Measurements from ENCODE around the gene ZNF789. TPM values are rescaled to one million over a fixed set of nuclear protein-coding genes. Genes with fewer than 3 reads are reported as not detected.

The ZNF789 gene
- total and polyA plus RNA-seq, 2 of the 4 experiments (the other 2 are of a cell fraction) = 4.8 to 8.9 TPM

DNA sequence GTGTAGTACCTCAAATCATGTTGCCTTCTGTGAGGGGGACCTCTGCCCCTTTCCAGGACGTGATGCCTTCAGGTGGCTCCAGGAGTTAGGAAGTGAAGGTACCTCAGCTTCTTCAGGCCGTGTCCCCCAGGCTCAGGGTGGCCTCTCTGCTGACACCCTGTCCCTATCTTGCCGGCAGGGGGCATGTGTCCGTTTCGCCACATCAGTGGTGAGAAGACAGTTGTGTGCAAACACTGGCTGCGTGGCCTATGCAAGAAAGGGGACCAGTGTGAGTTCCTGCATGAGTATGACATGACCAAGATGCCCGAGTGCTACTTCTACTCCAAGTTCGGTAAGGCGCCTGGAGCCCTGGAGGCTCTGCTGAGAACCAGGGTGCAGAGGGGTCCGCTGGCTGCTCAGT is 24.7 kb upstream of the ZNF789 start:
- no TSS peak for BruUV-seq (replicated peaks)
- Histone ChIP-seq H2BK20ac (ENCODE audit: low read depth, low read length) (no peak overlapping the region), H2AFZ (replicated peaks; ENCODE audit: low read length, poor library complexity) (no peak overlapping the region), H3K4me2 (ENCODE audit: low read depth, low read length) (no peak overlapping the region), H4K20me1 (ENCODE audit: insufficient read depth, low read length) (peaks cover 21% of the 10 kb centered on the region), H3K18ac (ENCODE audit: low read depth, low read length) (no peak overlapping the region), H3K27me3 (ENCODE audit: control insufficient read depth, insufficient read depth, low read length) (no peaks in the 10 kb centered on the region), H2AK5ac (ENCODE audit: low read depth, low read length) (no peak overlapping the region), H3K4me3 (ENCODE audit: insufficient read depth, low read depth, low read length) (no peak overlapping the region), H3K9me3 (ENCODE audit: control insufficient read depth, insufficient read depth, low read length) (no peaks in the 10 kb centered on the region), H4K8ac (ENCODE audit: low read depth in 2 of 2, low read length in 2 of 2) (no peak overlapping the region), H4K5ac (ENCODE audit: low read depth, low read length) (no peak overlapping the region), H3K56ac (ENCODE audit: extremely low read depth, insufficient read depth, low read length) (no peak overlapping the region), H3K27ac (ENCODE audit: insufficient read depth, low read length) (no peak overlapping the region), H2AK9ac (replicated peaks; ENCODE audit: low read depth, low read length, poor library complexity) (no peak overlapping the region), H2BK120ac (ENCODE audit: low read depth, low read length) (no peak overlapping the region), H3K4ac (ENCODE audit: low read depth, low read length) (no peak overlapping the region), H3K23ac (ENCODE audit: low read depth, low read length) (no peak overlapping the region), H3K14ac (replicated peaks; ENCODE audit: low read depth, low read length) (no peak overlapping the region), H3K79me1 (ENCODE audit: low read depth in 1 of 2, low read length in 2 of 2) (peaks cover 29 to 49% of the 10 kb centered on the region in 2 experiments), H3K9me1 (ENCODE audit: insufficient read depth, low read length) (no peaks in the 10 kb centered on the region), H3K4me1 (ENCODE audit: control insufficient read depth, insufficient read depth, low read length) (no peaks in the 10 kb centered on the region), H3K9ac (ENCODE audit: low read depth, low read length) (no peak overlapping the region), H2BK15ac (ENCODE audit: low read depth, low read length) (no peak overlapping the region), H2BK5ac (ENCODE audit: low read depth, low read length, poor library complexity, severe bottlenecking) (no peak overlapping the region), H3K36me3 (ENCODE audit: control insufficient read depth, insufficient read depth, low read length) (peaks cover 67% of the 10 kb centered on the region), H4K91ac (ENCODE audit: insufficient read depth, low read depth, low read length) (no peak overlapping the region)
- TF ChIP-seq MAZ (IDR thresholded peaks at IDR 0.05; ENCODE audit: borderline replicate concordance, low read depth, low read length) (no peak), MAFK (IDR thresholded peaks at IDR 0.05; ENCODE audit: low read depth, low read length) (no peak), RFX5 (IDR thresholded peaks at IDR 0.05; ENCODE audit: low read depth, low read length) (no peak), MXI1 (IDR thresholded peaks at IDR 0.05; ENCODE audit: borderline replicate concordance, low read depth, low read length) (no peak), CHD1 (IDR thresholded peaks at IDR 0.05; ENCODE audit: low read depth, low read length) (no peak), FOS (IDR thresholded peaks at IDR 0.05; ENCODE audit: low read depth, low read length) (no peak), NFE2L2 (IDR thresholded peaks at IDR 0.05; ENCODE audit: low read depth, low read length) (no peak), POLR2A (IDR thresholded peaks at IDR 0.05; ENCODE audit: low read depth, low read length) (no peak), RAD21 (IDR thresholded peaks at IDR 0.05; ENCODE audit: low read length) (no peak), BHLHE40 (IDR thresholded peaks at IDR 0.05; ENCODE audit: low read depth, low read length) (no peak), RCOR1 (IDR thresholded peaks at IDR 0.05; ENCODE audit: insufficient replicate concordance, low read length) (no peak), SMC3 (IDR thresholded peaks at IDR 0.05; ENCODE audit: low read depth, low read length) (no peak), CEBPB (IDR thresholded peaks at IDR 0.05; ENCODE audit: low read depth, low read length) (no peak)
- TF ChIP-seq, protein P1, sequence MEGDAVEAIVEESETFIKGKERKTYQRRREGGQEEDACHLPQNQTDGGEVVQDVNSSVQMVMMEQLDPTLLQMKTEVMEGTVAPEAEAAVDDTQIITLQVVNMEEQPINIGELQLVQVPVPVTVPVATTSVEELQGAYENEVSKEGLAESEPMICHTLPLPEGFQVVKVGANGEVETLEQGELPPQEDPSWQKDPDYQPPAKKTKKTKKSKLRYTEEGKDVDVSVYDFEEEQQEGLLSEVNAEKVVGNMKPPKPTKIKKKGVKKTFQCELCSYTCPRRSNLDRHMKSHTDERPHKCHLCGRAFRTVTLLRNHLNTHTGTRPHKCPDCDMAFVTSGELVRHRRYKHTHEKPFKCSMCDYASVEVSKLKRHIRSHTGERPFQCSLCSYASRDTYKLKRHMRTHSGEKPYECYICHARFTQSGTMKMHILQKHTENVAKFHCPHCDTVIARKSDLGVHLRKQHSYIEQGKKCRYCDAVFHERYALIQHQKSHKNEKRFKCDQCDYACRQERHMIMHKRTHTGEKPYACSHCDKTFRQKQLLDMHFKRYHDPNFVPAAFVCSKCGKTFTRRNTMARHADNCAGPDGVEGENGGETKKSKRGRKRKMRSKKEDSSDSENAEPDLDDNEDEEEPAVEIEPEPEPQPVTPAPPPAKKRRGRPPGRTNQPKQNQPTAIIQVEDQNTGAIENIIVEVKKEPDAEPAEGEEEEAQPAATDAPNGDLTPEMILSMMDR (conservative IDR thresholded peaks at IDR 0.05; ENCODE audit: low read depth, low read length) = no peak
- TF ChIP-seq, protein P2, sequence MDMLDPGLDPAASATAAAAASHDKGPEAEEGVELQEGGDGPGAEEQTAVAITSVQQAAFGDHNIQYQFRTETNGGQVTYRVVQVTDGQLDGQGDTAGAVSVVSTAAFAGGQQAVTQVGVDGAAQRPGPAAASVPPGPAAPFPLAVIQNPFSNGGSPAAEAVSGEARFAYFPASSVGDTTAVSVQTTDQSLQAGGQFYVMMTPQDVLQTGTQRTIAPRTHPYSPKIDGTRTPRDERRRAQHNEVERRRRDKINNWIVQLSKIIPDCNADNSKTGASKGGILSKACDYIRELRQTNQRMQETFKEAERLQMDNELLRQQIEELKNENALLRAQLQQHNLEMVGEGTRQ (IDR thresholded peaks at IDR 0.05; ENCODE audit: low read depth, low read length) = no peak
- TF ChIP-seq, protein P3, sequence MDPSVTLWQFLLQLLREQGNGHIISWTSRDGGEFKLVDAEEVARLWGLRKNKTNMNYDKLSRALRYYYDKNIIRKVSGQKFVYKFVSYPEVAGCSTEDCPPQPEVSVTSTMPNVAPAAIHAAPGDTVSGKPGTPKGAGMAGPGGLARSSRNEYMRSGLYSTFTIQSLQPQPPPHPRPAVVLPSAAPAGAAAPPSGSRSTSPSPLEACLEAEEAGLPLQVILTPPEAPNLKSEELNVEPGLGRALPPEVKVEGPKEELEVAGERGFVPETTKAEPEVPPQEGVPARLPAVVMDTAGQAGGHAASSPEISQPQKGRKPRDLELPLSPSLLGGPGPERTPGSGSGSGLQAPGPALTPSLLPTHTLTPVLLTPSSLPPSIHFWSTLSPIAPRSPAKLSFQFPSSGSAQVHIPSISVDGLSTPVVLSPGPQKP (IDR thresholded peaks at IDR 0.05; ENCODE audit: borderline replicate concordance, low read depth, low read length) = no peak
- in situ Hi-C loops (cut with MboI; ENCODE audit: low sequenced_read_pairs) (no loop called here), dilution Hi-C loops (cut with HindIII; ENCODE audit: low sequenced_read_pairs, unreplicated experiment) (no loop called here), intact Hi-C loops (cut with micrococcal nuclease) (no loop called here)
- ChIA-PET POLR2A (ENCODE audit: unreplicated experiment) (interaction anchor here (0.6 kb wide), 1 partner anchor 89 kb away, joined by 8 read pairs; no protein-coding TSS in a partner anchor), CTCF (interaction anchor here (0.6 kb wide), 2 partner anchors 45 to 314 kb away, joined by 4 read pairs; no protein-coding TSS in a partner anchor)
- WGBS, 2 experiments (ENCODE audit: extremely low coverage in 2 of 2, insufficient read length in 1 of 2) = 96% methylated on average over 7 of the region's 10 CpGs; no CpG with 5 or more reads in 1 of the 2 experiments
- DNase-seq (no peak), ATAC-seq (ENCODE audit: low read depth) (no peak)
